NOMO-1 treated with DMSO at 0.1 percent for 48 hours (cell line): ENCODE results near the gene ST3GAL3.

ENCODE experiments used
- DNase-seq: peaks from one replicate; lab custom pipeline; 2025; ENCODE audit not compliant: unreplicated experiment; lab: John Stamatoyannopoulos, UW

Gene ST3GAL3

GRCh38 chr1:43908226-43908625 lies 200.9 kb downstream of the ST3GAL3 start:
- no peak for DNase-seq

GRCh38 chr1:43908858-43909257 lies 201.5 kb downstream of the ST3GAL3 start:
- no peak for DNase-seq

- no peak for DNase-seq
Measured at GRCh38 chr1:43910343-43910742, 203.0 kb downstream of the ST3GAL3 start.

GRCh38 chr1:43912607-43913006 lies 205.3 kb downstream of the ST3GAL3 start:
- no peak for DNase-seq

- DNase-seq = no peak
Measured at GRCh38 chr1:43913051-43913501, 205.7 kb downstream of the ST3GAL3 start.

GRCh38 chr1:43913666-43914360 lies 206.5 kb downstream of the ST3GAL3 start:
- no peak for DNase-seq

- no peak for DNase-seq
Measured at GRCh38 chr1:43914576-43915525, 207.5 kb downstream of the ST3GAL3 start.

- DNase-seq = no peak
Measured at GRCh38 chr1:43919906-43920305, 212.6 kb downstream of the ST3GAL3 start.

- no peak for DNase-seq
Measured at GRCh38 chr1:43921022-43921421, 213.7 kb downstream of the ST3GAL3 start.

- no peak for DNase-seq
Measured at GRCh38 chr1:43924516-43924915, 217.2 kb downstream of the ST3GAL3 start.

GRCh38 chr1:43925846-43926245 lies 218.5 kb downstream of the ST3GAL3 start:
- DNase-seq = no peak

GRCh38 chr1:43930168-43930948 lies 223.0 kb downstream of the ST3GAL3 start:
- DNase-seq = no peak

GRCh38 chr1:43930949-43931275 lies 223.6 kb downstream of the ST3GAL3 start:
- no peak for DNase-seq

- DNase-seq = no peak
Measured at GRCh38 chr1:43931711-43932660, 224.7 kb downstream of the ST3GAL3 start.

- DNase-seq = no peak
Measured at GRCh38 chr1:43932786-43933385, 225.6 kb downstream of the ST3GAL3 start.

GRCh38 chr1:43933386-43934100 lies 226.2 kb downstream of the ST3GAL3 start, which contains the start of gene ARTN:
Gene ARTN (plus strand): TSS chr1:43933801. CDS start chr1:43935657, 1,856 bp downstream.
- DNase-seq = no peak

GRCh38 chr1:43934101-43934985 lies 227.0 kb downstream of the ST3GAL3 start:
- DNase-seq = peak; percentile 47

- DNase-seq = no peak
Measured at GRCh38 chr1:43934986-43935324, 227.6 kb downstream of the ST3GAL3 start.
